ENCODE measurements around the gene PARVB. TPM values are rescaled to one million over a fixed set of nuclear protein-coding genes. Genes with fewer than 3 reads are reported as not detected.

Gene PARVB
- polyA plus RNA-seq, 2 donors, result 1.8 to 3.9 TPM

GRCh38 chr22:44131989-44132685 is 108.0 kb downstream of the PARVB start:
- 88% methylated on average over 13 of the region's 13 CpGs for WGBS, 2 donors
- H3K4me1 ChIP-seq (ENCODE audit: control insufficient read depth in 2 of 2, insufficient read depth in 2 of 2, low read length in 1 of 2), result no peaks in the 10 kb centered on the region

GRCh38 chr22:44132724-44133123 is 108.6 kb downstream of the PARVB start:
- no peaks in the 10 kb centered on the region for H3K27me3 ChIP-seq (ENCODE audit: control insufficient read depth in 1 of 2, insufficient read depth in 2 of 2, low read length in 2 of 2)
- H3K9me3 ChIP-seq (ENCODE audit: control insufficient read depth in 2 of 2, insufficient read depth in 1 of 2, low read depth in 1 of 2, low read length in 1 of 2), result peaks cover 7% of the 10 kb centered on the region in 2 donors
- 89% methylated on average over 12 of the region's 12 CpGs for WGBS, 2 donors
- no peaks in the 10 kb centered on the region for H3K4me1 ChIP-seq (ENCODE audit: control insufficient read depth in 2 of 2, insufficient read depth in 2 of 2, low read length in 1 of 2)
- peaks cover 0 to 3% of the 10 kb centered on the region in 2 donors for H3K36me3 ChIP-seq (ENCODE audit: control insufficient read depth in 2 of 2, insufficient read depth in 2 of 2, low read length in 1 of 2)
- no peak overlapping the region for H3K27ac ChIP-seq (ENCODE audit: low read depth in 2 of 2, low read length in 1 of 2)
- H3K4me3 ChIP-seq (ENCODE audit: low read depth in 1 of 2, low read length in 2 of 2), result no peak overlapping the region

More at GRCh38 chr22:44131989-44132685, 108.0 kb downstream of the PARVB start:
- no peak overlapping the region for H3K4me3 ChIP-seq (ENCODE audit: low read depth in 1 of 2, low read length in 2 of 2)
- peaks cover under 1% of the 10 kb centered on the region in 2 donors for H3K9me3 ChIP-seq (ENCODE audit: control insufficient read depth in 2 of 2, insufficient read depth in 1 of 2, low read depth in 1 of 2, low read length in 1 of 2)
- peaks cover 0 to 3% of the 10 kb centered on the region in 2 donors for H3K36me3 ChIP-seq (ENCODE audit: control insufficient read depth in 2 of 2, insufficient read depth in 2 of 2, low read length in 1 of 2)
- H3K27me3 ChIP-seq (ENCODE audit: control insufficient read depth in 1 of 2, insufficient read depth in 2 of 2, low read length in 2 of 2), result no peaks in the 10 kb centered on the region
- no peak overlapping the region for H3K27ac ChIP-seq (ENCODE audit: low read depth in 2 of 2, low read length in 1 of 2)

GRCh38 chr22:44133161-44133560 is 109.1 kb downstream of the PARVB start:
- Histone ChIP-seq H3K27me3 (ENCODE audit: control insufficient read depth in 1 of 2, insufficient read depth in 2 of 2, low read length in 2 of 2) (no peaks in the 10 kb centered on the region), H3K9me3 (ENCODE audit: control insufficient read depth in 2 of 2, insufficient read depth in 1 of 2, low read depth in 1 of 2, low read length in 1 of 2) (peaks cover 8 to 9% of the 10 kb centered on the region in 2 donors), H3K36me3 (ENCODE audit: control insufficient read depth in 2 of 2, insufficient read depth in 2 of 2, low read length in 1 of 2) (peaks cover 0 to 3% of the 10 kb centered on the region in 2 donors), H3K4me1 (ENCODE audit: control insufficient read depth in 2 of 2, insufficient read depth in 2 of 2, low read length in 1 of 2) (no peaks in the 10 kb centered on the region), H3K27ac (ENCODE audit: low read depth in 2 of 2, low read length in 1 of 2) (no peak overlapping the region), H3K4me3 (ENCODE audit: low read depth in 1 of 2, low read length in 2 of 2) (no peak overlapping the region)
- WGBS, 2 donors, result 87 to 88% methylated on average over 6 of the region's 6 CpGs

GRCh38 chr22:44133901-44134571 is 109.9 kb downstream of the PARVB start:
- Histone ChIP-seq H3K36me3 (ENCODE audit: control insufficient read depth in 2 of 2, insufficient read depth in 2 of 2, low read length in 1 of 2) (peaks cover 0 to 3% of the 10 kb centered on the region in 2 donors), H3K4me3 (ENCODE audit: low read depth in 1 of 2, low read length in 2 of 2) (no peak overlapping the region), H3K4me1 (ENCODE audit: control insufficient read depth in 2 of 2, insufficient read depth in 2 of 2, low read length in 1 of 2) (no peaks in the 10 kb centered on the region), H3K27me3 (ENCODE audit: control insufficient read depth in 1 of 2, insufficient read depth in 2 of 2, low read length in 2 of 2) (no peaks in the 10 kb centered on the region), H3K9me3 (ENCODE audit: control insufficient read depth in 2 of 2, insufficient read depth in 1 of 2, low read depth in 1 of 2, low read length in 1 of 2) (peaks cover 8 to 12% of the 10 kb centered on the region in 2 donors), H3K27ac (ENCODE audit: low read depth in 2 of 2, low read length in 1 of 2) (no peak overlapping the region)
- WGBS, 2 donors, result 69 to 73% methylated on average over 21 of the region's 21 CpGs

- Histone ChIP-seq H3K27ac (ENCODE audit: low read depth in 2 of 2, low read length in 1 of 2) (no peak overlapping the region), H3K27me3 (ENCODE audit: control insufficient read depth in 1 of 2, insufficient read depth in 2 of 2, low read length in 2 of 2) (no peaks in the 10 kb centered on the region), H3K4me1 (ENCODE audit: control insufficient read depth in 2 of 2, insufficient read depth in 2 of 2, low read length in 1 of 2) (no peaks in the 10 kb centered on the region), H3K4me3 (ENCODE audit: low read depth in 1 of 2, low read length in 2 of 2) (no peak overlapping the region), H3K36me3 (ENCODE audit: control insufficient read depth in 2 of 2, insufficient read depth in 2 of 2, low read length in 1 of 2) (peaks cover 0 to 3% of the 10 kb centered on the region in 2 donors), H3K9me3 (ENCODE audit: control insufficient read depth in 2 of 2, insufficient read depth in 1 of 2, low read depth in 1 of 2, low read length in 1 of 2) (peaks cover 8 to 12% of the 10 kb centered on the region in 2 donors)
- WGBS, 2 donors, result 91 to 94% methylated on average over 8 of the region's 8 CpGs
Measured at GRCh38 chr22:44136112-44136511, 112.0 kb downstream of the PARVB start.

- Histone ChIP-seq H3K4me3 (ENCODE audit: low read depth in 1 of 2, low read length in 2 of 2) (no peak overlapping the region), H3K9me3 (ENCODE audit: control insufficient read depth in 2 of 2, insufficient read depth in 1 of 2, low read depth in 1 of 2, low read length in 1 of 2) (peaks cover 8 to 12% of the 10 kb centered on the region in 2 donors), H3K36me3 (ENCODE audit: control insufficient read depth in 2 of 2, insufficient read depth in 2 of 2, low read length in 1 of 2) (peaks cover 0 to 3% of the 10 kb centered on the region in 2 donors), H3K4me1 (ENCODE audit: control insufficient read depth in 2 of 2, insufficient read depth in 2 of 2, low read length in 1 of 2) (no peaks in the 10 kb centered on the region), H3K27me3 (ENCODE audit: control insufficient read depth in 1 of 2, insufficient read depth in 2 of 2, low read length in 2 of 2) (no peaks in the 10 kb centered on the region), H3K27ac (ENCODE audit: low read depth in 2 of 2, low read length in 1 of 2) (no peak overlapping the region)
Measured at GRCh38 chr22:44136786-44137185, 112.7 kb downstream of the PARVB start.

GRCh38 chr22:44137415-44137814 is 113.3 kb downstream of the PARVB start:
- Histone ChIP-seq H3K4me3 (ENCODE audit: low read depth in 1 of 2, low read length in 2 of 2) (no peak overlapping the region), H3K9me3 (ENCODE audit: control insufficient read depth in 2 of 2, insufficient read depth in 1 of 2, low read depth in 1 of 2, low read length in 1 of 2) (peaks cover 8 to 12% of the 10 kb centered on the region in 2 donors), H3K27ac (ENCODE audit: low read depth in 2 of 2, low read length in 1 of 2) (no peak overlapping the region), H3K27me3 (ENCODE audit: control insufficient read depth in 1 of 2, insufficient read depth in 2 of 2, low read length in 2 of 2) (no peaks in the 10 kb centered on the region), H3K4me1 (ENCODE audit: control insufficient read depth in 2 of 2, insufficient read depth in 2 of 2, low read length in 1 of 2) (no peaks in the 10 kb centered on the region), H3K36me3 (ENCODE audit: control insufficient read depth in 2 of 2, insufficient read depth in 2 of 2, low read length in 1 of 2) (peaks cover 0 to 3% of the 10 kb centered on the region in 2 donors)
- WGBS, 2 donors, result 83 to 94% methylated on average over 3 of the region's 3 CpGs

- Histone ChIP-seq H3K4me3 (ENCODE audit: low read depth in 1 of 2, low read length in 2 of 2) (no peak overlapping the region), H3K27ac (ENCODE audit: low read depth in 2 of 2, low read length in 1 of 2) (no peak overlapping the region), H3K4me1 (ENCODE audit: control insufficient read depth in 2 of 2, insufficient read depth in 2 of 2, low read length in 1 of 2) (no peaks in the 10 kb centered on the region), H3K36me3 (ENCODE audit: control insufficient read depth in 2 of 2, insufficient read depth in 2 of 2, low read length in 1 of 2) (no peaks in the 10 kb centered on the region), H3K9me3 (ENCODE audit: control insufficient read depth in 2 of 2, insufficient read depth in 1 of 2, low read depth in 1 of 2, low read length in 1 of 2) (peaks cover 8 to 12% of the 10 kb centered on the region in 2 donors), H3K27me3 (ENCODE audit: control insufficient read depth in 1 of 2, insufficient read depth in 2 of 2, low read length in 2 of 2) (no peaks in the 10 kb centered on the region)
- WGBS, 2 donors, result 82 to 95% methylated on average over 6 of the region's 6 CpGs
Measured at GRCh38 chr22:44139773-44140172, 115.7 kb downstream of the PARVB start.

GRCh38 chr22:44142421-44143104 is 118.5 kb downstream of the PARVB start:
- peaks cover 2 to 10% of the 10 kb centered on the region in 2 donors for H3K9me3 ChIP-seq (ENCODE audit: control insufficient read depth in 2 of 2, insufficient read depth in 1 of 2, low read depth in 1 of 2, low read length in 1 of 2)
- H3K36me3 ChIP-seq (ENCODE audit: control insufficient read depth in 2 of 2, insufficient read depth in 2 of 2, low read length in 1 of 2), result no peaks in the 10 kb centered on the region
- no peaks in the 10 kb centered on the region for H3K27me3 ChIP-seq (ENCODE audit: control insufficient read depth in 1 of 2, insufficient read depth in 2 of 2, low read length in 2 of 2)
- H3K27ac ChIP-seq (ENCODE audit: low read depth in 2 of 2, low read length in 1 of 2), result no peak overlapping the region
- no peak overlapping the region for H3K4me3 ChIP-seq (ENCODE audit: low read depth in 1 of 2, low read length in 2 of 2)
- 84 to 88% methylated on average over 16 of the region's 16 CpGs for WGBS, 2 donors
- no peaks in the 10 kb centered on the region for H3K4me1 ChIP-seq (ENCODE audit: control insufficient read depth in 2 of 2, insufficient read depth in 2 of 2, low read length in 1 of 2)

All from esophagus (tissue), 2 donors.